ENCODE measurements around the gene HIVEP2. TPM values are rescaled to one million over a fixed set of nuclear protein-coding genes. Genes with fewer than 3 reads are reported as not detected.

Gene HIVEP2
- total and polyA plus RNA-seq, 2 donors (not counting 1 experiment from before 2014, with no cell fraction given), result 5.8 to 31.9 TPM

DNA sequence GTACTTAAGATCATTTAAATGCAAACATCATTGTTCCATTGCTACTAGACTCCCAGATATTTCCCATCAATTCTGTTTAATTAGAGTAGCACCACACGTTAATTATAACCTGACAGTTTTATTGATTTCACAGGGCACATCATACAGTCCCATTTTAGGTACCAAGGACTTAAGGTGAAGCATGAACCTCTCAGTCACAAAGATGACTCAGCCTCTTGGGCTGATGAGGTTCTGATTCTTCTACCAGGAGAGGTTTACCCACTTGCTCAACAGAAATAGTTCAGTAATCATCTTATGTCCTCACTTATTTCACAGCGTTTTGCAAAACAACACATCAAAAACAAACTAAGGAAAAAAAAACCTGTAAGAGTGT, 98.5 kb downstream of the HIVEP2 start:
- H3K4me2 ChIP-seq (replicated peaks; ENCODE audit: low read depth, low read length, poor library complexity, severe bottlenecking), result peak overlapping the region; percentile 81
- no peak for ATAC-seq (ENCODE audit: low read depth)

More for the DNA sequence above, 98.5 kb downstream of the HIVEP2 start:
- Mint-ChIP-seq H3K9me3 (ENCODE audit: insufficient read depth) (no peaks in the 10 kb centered on the region), H3K27me3 (no peaks in the 10 kb centered on the region), H3K4me1 (peaks cover 93% of the 10 kb centered on the region), H3K27ac (peak overlapping the region; percentile 97), H3K4me3 (peak overlapping the region; percentile 67)
- no peaks in the 10 kb centered on the region for H3K9me3 ChIP-seq (ENCODE audit: control extremely low read depth in 1 of 3, control insufficient read depth in 2 of 3, insufficient read depth in 1 of 3, low read length in 2 of 3)
- ChIA-PET POLR2A (no interaction called here), CTCF (no interaction called here)
- WGBS (ENCODE audit: insufficient coverage), result no CpG with 5 or more reads among the region's 2 CpGs
- no peaks in the 10 kb centered on the region for H3K36me3 ChIP-seq (replicated peaks in 1 of 2; ENCODE audit: control extremely low read depth in 1 of 2, control insufficient read depth in 1 of 2, extremely low read depth in 1 of 2, insufficient read depth in 2 of 2, low read length in 1 of 2)
- no peaks in the 10 kb centered on the region for H3K27me3 ChIP-seq (replicated peaks in 1 of 4; ENCODE audit: control extremely low read depth in 1 of 4, control insufficient read depth in 3 of 4, insufficient read depth in 4 of 4, low read length in 3 of 4)
- H4K20me1 ChIP-seq (ENCODE audit: control insufficient read depth, insufficient read depth, low read length, poor library complexity, severe bottlenecking), result no peaks in the 10 kb centered on the region
- peaks cover 74 to 84% of the 10 kb centered on the region in 2 donors for H3K4me1 ChIP-seq (ENCODE audit: control insufficient read depth in 2 of 2, insufficient read depth in 2 of 2, low read length in 2 of 2)
- H3K27ac ChIP-seq (ENCODE audit: low read length in 2 of 2), result peak overlapping the region; percentile 86 to 94
- H2AFZ ChIP-seq (ENCODE audit: insufficient read depth, low read depth, low read length, poor library complexity, severe bottlenecking), result peak overlapping the region; percentile 11
- peak overlapping the region; percentile 67 for H3K9ac ChIP-seq (ENCODE audit: low read length)
- DNase-seq, result no peak
- H3K79me2 ChIP-seq (ENCODE audit: control insufficient read depth, insufficient read depth, low read length), result peaks cover 97% of the 10 kb centered on the region
- H3K4me3 ChIP-seq (ENCODE audit: control extremely low read depth in 1 of 5, extremely low read depth in 1 of 5, insufficient read depth in 1 of 5, low read depth in 2 of 5, low read length in 4 of 5), result peak overlapping the region in 1 of 5 experiments; percentile 71
- TF ChIP-seq EZH2 (IDR thresholded peaks at IDR 0.05; ENCODE audit: borderline replicate concordance, insufficient read depth, low read depth, low read length, poor library complexity, severe bottlenecking), result no peak
- TF ChIP-seq, protein P1, sequence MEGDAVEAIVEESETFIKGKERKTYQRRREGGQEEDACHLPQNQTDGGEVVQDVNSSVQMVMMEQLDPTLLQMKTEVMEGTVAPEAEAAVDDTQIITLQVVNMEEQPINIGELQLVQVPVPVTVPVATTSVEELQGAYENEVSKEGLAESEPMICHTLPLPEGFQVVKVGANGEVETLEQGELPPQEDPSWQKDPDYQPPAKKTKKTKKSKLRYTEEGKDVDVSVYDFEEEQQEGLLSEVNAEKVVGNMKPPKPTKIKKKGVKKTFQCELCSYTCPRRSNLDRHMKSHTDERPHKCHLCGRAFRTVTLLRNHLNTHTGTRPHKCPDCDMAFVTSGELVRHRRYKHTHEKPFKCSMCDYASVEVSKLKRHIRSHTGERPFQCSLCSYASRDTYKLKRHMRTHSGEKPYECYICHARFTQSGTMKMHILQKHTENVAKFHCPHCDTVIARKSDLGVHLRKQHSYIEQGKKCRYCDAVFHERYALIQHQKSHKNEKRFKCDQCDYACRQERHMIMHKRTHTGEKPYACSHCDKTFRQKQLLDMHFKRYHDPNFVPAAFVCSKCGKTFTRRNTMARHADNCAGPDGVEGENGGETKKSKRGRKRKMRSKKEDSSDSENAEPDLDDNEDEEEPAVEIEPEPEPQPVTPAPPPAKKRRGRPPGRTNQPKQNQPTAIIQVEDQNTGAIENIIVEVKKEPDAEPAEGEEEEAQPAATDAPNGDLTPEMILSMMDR (IDR thresholded peaks at IDR 0.05), result no peak
- intact Hi-C loops (cut with micrococcal nuclease), result loop anchor here (2.0 kb wide), 1 partner anchor 14 kb away; no protein-coding TSS in a partner anchor
